Measurements from ENCODE around the gene SLIT3. TPM values are rescaled to one million over a fixed set of nuclear protein-coding genes. Genes with fewer than 3 reads are reported as not detected.

SLIT3 gene
- total and polyA plus RNA-seq, 2 experiments from 2014 or later = 0.59 to 0.71 TPM

DNA sequence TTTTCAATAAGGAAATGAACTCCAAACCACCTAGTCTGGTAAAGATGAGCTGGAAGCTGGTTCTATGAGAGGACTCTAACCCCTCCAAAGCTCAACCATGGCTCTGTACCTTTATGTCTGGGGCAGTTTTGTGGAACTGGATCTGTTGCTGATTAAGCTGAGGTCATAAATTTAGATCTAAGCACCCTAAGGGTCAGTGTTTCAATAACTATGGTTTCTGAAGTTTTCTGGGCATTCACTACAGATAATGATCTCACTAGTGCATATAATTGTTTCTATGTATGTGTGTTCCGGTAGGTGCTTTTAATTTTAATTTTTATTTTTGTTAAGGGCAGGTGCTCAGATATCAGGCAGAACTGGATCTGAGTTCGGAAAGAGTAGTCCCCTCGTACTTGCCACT is 463.1 kb downstream of the SLIT3 start (continued):
- no peak for TF ChIP-seq ZNF462 (CRISPR knock-in tag; IDR thresholded peaks at IDR 0.05)
- TF ChIP-seq, protein P1, sequence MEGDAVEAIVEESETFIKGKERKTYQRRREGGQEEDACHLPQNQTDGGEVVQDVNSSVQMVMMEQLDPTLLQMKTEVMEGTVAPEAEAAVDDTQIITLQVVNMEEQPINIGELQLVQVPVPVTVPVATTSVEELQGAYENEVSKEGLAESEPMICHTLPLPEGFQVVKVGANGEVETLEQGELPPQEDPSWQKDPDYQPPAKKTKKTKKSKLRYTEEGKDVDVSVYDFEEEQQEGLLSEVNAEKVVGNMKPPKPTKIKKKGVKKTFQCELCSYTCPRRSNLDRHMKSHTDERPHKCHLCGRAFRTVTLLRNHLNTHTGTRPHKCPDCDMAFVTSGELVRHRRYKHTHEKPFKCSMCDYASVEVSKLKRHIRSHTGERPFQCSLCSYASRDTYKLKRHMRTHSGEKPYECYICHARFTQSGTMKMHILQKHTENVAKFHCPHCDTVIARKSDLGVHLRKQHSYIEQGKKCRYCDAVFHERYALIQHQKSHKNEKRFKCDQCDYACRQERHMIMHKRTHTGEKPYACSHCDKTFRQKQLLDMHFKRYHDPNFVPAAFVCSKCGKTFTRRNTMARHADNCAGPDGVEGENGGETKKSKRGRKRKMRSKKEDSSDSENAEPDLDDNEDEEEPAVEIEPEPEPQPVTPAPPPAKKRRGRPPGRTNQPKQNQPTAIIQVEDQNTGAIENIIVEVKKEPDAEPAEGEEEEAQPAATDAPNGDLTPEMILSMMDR (conservative IDR thresholded peaks at IDR 0.05; ENCODE audit: low read depth in 2 of 2) = no peak
- no peak for TF ChIP-seq EZH2 (IDR thresholded peaks at IDR 0.05; ENCODE audit: low read depth, unreplicated experiment)
- TF ChIP-seq CREB1 (CRISPR knock-in tag; IDR thresholded peaks at IDR 0.05; ENCODE audit: low read depth) = no peak
- TF ChIP-seq NANOG (IDR thresholded peaks at IDR 0.05; ENCODE audit: borderline replicate concordance) = no peak
- no peak for TF ChIP-seq EZH2phosphoT487 (IDR thresholded peaks at IDR 0.05; ENCODE audit: unreplicated experiment)
- no peak for TF ChIP-seq JUNB (IDR thresholded peaks at IDR 0.05; ENCODE audit: unreplicated experiment)
- no peak for TF ChIP-seq ZNF114 (CRISPR knock-in tag; IDR thresholded peaks at IDR 0.05)
- no peak for TF ChIP-seq STAT1 (IDR thresholded peaks at IDR 0.05; ENCODE audit: unreplicated experiment)

Measured in GM23338 (cell line).